Thoracic aorta (tissue), 2 donors: Measurements from ENCODE around the gene CPA1. TPM values are rescaled to one million over a fixed set of nuclear protein-coding genes. Genes with fewer than 3 reads are reported as not detected.

Source experiments
- ATAC-seq: fragments of 150-250 bp; one replicate; pipeline ENCODE4 v1.8.0; 2017; ENCODE audit warnings: low read depth; ENCODE audit not compliant: insufficient number of reproducible peaks, low FRiP score
- DNase-seq: peaks from one replicate; pipeline ENCODE4 v3.0.0-alpha.2; 2020; ENCODE audit warnings: low spot score
- H3K27ac ChIP-seq, 2 donors: fragments of 200-600 bp; sonication (generic); 1 replicate in 1 of 2; 2 replicates in 1 of 2; pipeline ENCODE4 v1.5.1; 2016; ENCODE audit warnings: mild to moderate bottlenecking in 2 of 2, moderate library complexity in 2 of 2
- H3K27me3 ChIP-seq: fragments of 200-600 bp; sonication (generic); replicated peaks from 2 replicates; pipeline ENCODE4 v1.6.0; 2016; ENCODE audit warnings: mild to moderate bottlenecking; ENCODE audit not compliant: insufficient read depth
- H3K36me3 ChIP-seq: fragments of 200-600 bp; sonication (generic); one replicate; pipeline ENCODE4 v1.5.1; 2016
- H3K4me1 ChIP-seq, 2 donors: fragments of 200-600 bp; sonication (generic); 1 replicate in 1 of 2; 2 replicates in 1 of 2; pipeline versions ENCODE4 v1.5.1 to v1.6.0; 2016; ENCODE audit warnings: low read depth in 2 of 2, mild to moderate bottlenecking in 1 of 2; ENCODE audit not compliant: control insufficient read depth in 1 of 2
- H3K4me3 ChIP-seq: fragments of 200-600 bp; sonication (generic); 2 replicates; pipeline ENCODE4 v1.5.1; 2016; ENCODE audit warnings: mild to moderate bottlenecking
- H3K9me3 ChIP-seq: fragments of 200-600 bp; sonication (generic); 2 replicates; pipeline ENCODE4 v1.5.1; 2016
- CTCF ChIP-seq: fragments of 200-600 bp; sonication (generic); IDR thresholded peaks from one replicate; pipeline ENCODE4 v1.5.1; 2019; ENCODE audit warnings: antibody characterized with exemption
- total RNA-seq, 2 donors: library from RNA; depleted of rRNA; stranded (reverse); fragments of >200 nt; gene quantifications; one replicate each; pipeline versions ENCODE4 v1.1.0 to v1.2.3, GENCODE V29; 2016

The CPA1 gene
- total RNA-seq, 2 donors from 2014 or later = 1.8 to 4.1 TPM

- ATAC-seq = no peak
- Histone ChIP-seq H3K4me1 (peaks cover 8 to 16% of the 10 kb centered on the region in 2 donors), H3K9me3 (no peaks in the 10 kb centered on the region), H3K27me3 (no peaks in the 10 kb centered on the region), H3K36me3 (no peaks in the 10 kb centered on the region), H3K27ac (no peak overlapping the region), H3K4me3 (no peak overlapping the region)
- no peak for DNase-seq
- TF ChIP-seq CTCF = no peak
Measured at GRCh38 chr7:130383187-130383980, 3.1 kb downstream of the CPA1 start.

- Histone ChIP-seq H3K27ac (no peak overlapping the region), H3K27me3 (no peaks in the 10 kb centered on the region), H3K4me1 (peaks cover 8 to 16% of the 10 kb centered on the region in 2 donors), H3K36me3 (no peaks in the 10 kb centered on the region), H3K9me3 (no peaks in the 10 kb centered on the region), H3K4me3 (no peak overlapping the region)
- DNase-seq (no peak), ATAC-seq (no peak)
- no peak for TF ChIP-seq CTCF
Measured at GRCh38 chr7:130384371-130384801, 4.1 kb downstream of the CPA1 start.

GRCh38 chr7:130384841-130385599 is 4.7 kb downstream of the CPA1 start:
- H3K36me3 ChIP-seq = no peaks in the 10 kb centered on the region
- no peaks in the 10 kb centered on the region for H3K27me3 ChIP-seq
- ATAC-seq = no peak
- no peak for TF ChIP-seq CTCF
- peaks cover 3 to 9% of the 10 kb centered on the region in 2 donors for H3K4me1 ChIP-seq
- DNase-seq = no peak
- no peak overlapping the region for H3K4me3 ChIP-seq
- H3K9me3 ChIP-seq = no peaks in the 10 kb centered on the region
- H3K27ac ChIP-seq = no peak overlapping the region

- Histone ChIP-seq H3K27ac (no peak overlapping the region), H3K27me3 (no peaks in the 10 kb centered on the region), H3K36me3 (no peaks in the 10 kb centered on the region), H3K9me3 (no peaks in the 10 kb centered on the region), H3K4me3 (no peak overlapping the region), H3K4me1 (peaks cover 0 to 3% of the 10 kb centered on the region in 2 donors)
- DNase-seq (no peak), ATAC-seq (no peak)
- no peak for TF ChIP-seq CTCF
Measured at GRCh38 chr7:130385600-130386066, 5.3 kb downstream of the CPA1 start.

- ATAC-seq = no peak
- no peak for DNase-seq
Measured at GRCh38 chr7:130386876-130387275, 6.6 kb downstream of the CPA1 start.

More at GRCh38 chr7:130386876-130387275, 6.6 kb downstream of the CPA1 start:
- no peak for TF ChIP-seq CTCF
- Histone ChIP-seq H3K9me3 (no peaks in the 10 kb centered on the region), H3K4me3 (no peak overlapping the region), H3K4me1 (peaks cover 0 to 3% of the 10 kb centered on the region in 2 donors), H3K27me3 (no peaks in the 10 kb centered on the region), H3K27ac (no peak overlapping the region), H3K36me3 (no peaks in the 10 kb centered on the region)
